Activated CD8-positive, alpha-beta T cell treated with anti-CD3 and anti-CD28 coated beads for 36 hours (primary cell): Measurements from ENCODE around the gene WSCD2. TPM values are rescaled to one million over a fixed set of nuclear protein-coding genes. Genes with fewer than 3 reads are reported as not detected.

ENCODE experiments used
- ATAC-seq: fragments of 200-7000 bp; cut with Tn5 transposase; one replicate; pipeline ENCODE4 v1.10.0; 2021; ENCODE audit warnings: mild to moderate bottlenecking, moderate library complexity
- CTCF ChIA-PET: fragments of 350-600 bp; sonication (Branson Sonifier 250); formaldehyde crosslinking; loops from one replicate; lab custom pipeline; 2021; ENCODE audit warnings: antibody characterized with exemption; lab: Charles Lee
- POLR2A ChIA-PET: fragments of 350-600 bp; sonication (Branson Sonifier 250); formaldehyde crosslinking; loops from one replicate; lab custom pipeline; 2021; ENCODE audit warnings: antibody characterized with exemption; lab: Charles Lee
- DNase-seq: peaks from one replicate; pipeline ENCODE4 v3.0.0-alpha.2; 2020
- H3K27ac Mint-ChIP-seq: one replicate; pipeline ENCODE4 v1.8.0; 2021; ENCODE audit warnings: mild to moderate bottlenecking, mixed read lengths
- H3K27me3 Mint-ChIP-seq: one replicate; pipeline ENCODE4 v1.8.0; 2021; ENCODE audit warnings: mixed read lengths
- H3K36me3 Mint-ChIP-seq: one replicate; pipeline ENCODE4 v1.8.0; 2021; ENCODE audit warnings: low read depth, mixed read lengths
- H3K4me1 Mint-ChIP-seq: one replicate; pipeline ENCODE4 v1.8.0; 2021; ENCODE audit warnings: low read depth, mixed read lengths
- H3K4me3 Mint-ChIP-seq: one replicate; pipeline ENCODE4 v1.8.0; 2021; ENCODE audit warnings: mild to moderate bottlenecking, moderate library complexity, mixed read lengths
- H3K9me3 Mint-ChIP-seq: one replicate; pipeline ENCODE4 v1.8.0; 2021; ENCODE audit warnings: mixed read lengths
- intact Hi-C: fragments of 100-400 bp; cut with micrococcal nuclease; formaldehyde crosslinking; loops from one replicate; pipeline ENCODE4 v1.10.0; 2022
- total RNA-seq, 2 experiments: library from RNA; stranded (reverse); gene quantifications; one replicate each; pipeline ENCODE4 v1.2.3, GENCODE V29; 2021
- TF ChIP-seq, protein P1 (sequence below): fragments of 200-600 bp; IDR thresholded peaks from one replicate; pipeline ENCODE4 v1.8.0; 2022; ENCODE audit warnings: antibody characterized with exemption, mild to moderate bottlenecking

WSCD2 gene
- total RNA-seq, 2 experiments from 2014 or later = not detected

DNA sequence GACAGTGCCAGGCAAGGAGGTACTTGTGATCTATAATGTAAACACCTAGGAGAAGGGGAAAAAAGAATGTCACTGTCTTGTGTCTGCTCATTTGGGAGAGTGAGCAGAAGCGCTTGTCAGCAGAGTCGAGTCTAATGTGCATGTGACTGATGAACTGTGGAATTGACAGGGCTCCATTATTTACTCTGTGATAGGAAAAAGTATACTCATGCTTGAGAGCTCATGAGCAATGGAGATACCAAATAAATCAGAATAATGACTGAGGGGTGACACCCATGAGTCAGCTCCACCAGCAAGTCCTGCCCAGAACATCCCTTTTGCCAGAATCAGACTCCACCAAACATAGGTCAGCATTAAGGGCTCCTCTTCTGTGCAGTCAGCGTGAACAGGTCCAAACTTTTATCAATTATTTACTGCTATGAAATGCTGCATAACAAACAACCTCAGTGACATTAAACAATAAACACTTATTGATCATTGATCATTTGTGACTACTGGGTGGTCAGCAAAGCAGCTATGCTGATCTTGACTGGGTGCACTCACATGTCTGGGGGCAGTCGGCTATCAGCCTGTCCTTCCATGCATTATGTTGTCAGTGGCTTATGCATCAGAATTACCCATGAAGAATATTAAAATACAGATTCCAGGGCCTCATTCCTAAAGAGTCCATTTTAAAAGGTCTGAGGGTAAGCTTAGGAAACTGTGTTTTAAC, 29.2 kb upstream of the WSCD2 start:
- intact Hi-C loops = no loop called here
- TF ChIP-seq, protein P1, sequence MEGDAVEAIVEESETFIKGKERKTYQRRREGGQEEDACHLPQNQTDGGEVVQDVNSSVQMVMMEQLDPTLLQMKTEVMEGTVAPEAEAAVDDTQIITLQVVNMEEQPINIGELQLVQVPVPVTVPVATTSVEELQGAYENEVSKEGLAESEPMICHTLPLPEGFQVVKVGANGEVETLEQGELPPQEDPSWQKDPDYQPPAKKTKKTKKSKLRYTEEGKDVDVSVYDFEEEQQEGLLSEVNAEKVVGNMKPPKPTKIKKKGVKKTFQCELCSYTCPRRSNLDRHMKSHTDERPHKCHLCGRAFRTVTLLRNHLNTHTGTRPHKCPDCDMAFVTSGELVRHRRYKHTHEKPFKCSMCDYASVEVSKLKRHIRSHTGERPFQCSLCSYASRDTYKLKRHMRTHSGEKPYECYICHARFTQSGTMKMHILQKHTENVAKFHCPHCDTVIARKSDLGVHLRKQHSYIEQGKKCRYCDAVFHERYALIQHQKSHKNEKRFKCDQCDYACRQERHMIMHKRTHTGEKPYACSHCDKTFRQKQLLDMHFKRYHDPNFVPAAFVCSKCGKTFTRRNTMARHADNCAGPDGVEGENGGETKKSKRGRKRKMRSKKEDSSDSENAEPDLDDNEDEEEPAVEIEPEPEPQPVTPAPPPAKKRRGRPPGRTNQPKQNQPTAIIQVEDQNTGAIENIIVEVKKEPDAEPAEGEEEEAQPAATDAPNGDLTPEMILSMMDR = no peak
- DNase-seq (no peak), ATAC-seq (no peak)
- CTCF ChIA-PET = no interaction called here
- Mint-ChIP-seq H3K9me3 (no peaks in the 10 kb centered on the region), H3K4me3 (no peak overlapping the region), H3K27me3 (peaks cover 18% of the 10 kb centered on the region), H3K4me1 (no peaks in the 10 kb centered on the region), H3K36me3 (no peaks in the 10 kb centered on the region), H3K27ac (no peak overlapping the region)
- POLR2A ChIA-PET = no interaction called here

DNA sequence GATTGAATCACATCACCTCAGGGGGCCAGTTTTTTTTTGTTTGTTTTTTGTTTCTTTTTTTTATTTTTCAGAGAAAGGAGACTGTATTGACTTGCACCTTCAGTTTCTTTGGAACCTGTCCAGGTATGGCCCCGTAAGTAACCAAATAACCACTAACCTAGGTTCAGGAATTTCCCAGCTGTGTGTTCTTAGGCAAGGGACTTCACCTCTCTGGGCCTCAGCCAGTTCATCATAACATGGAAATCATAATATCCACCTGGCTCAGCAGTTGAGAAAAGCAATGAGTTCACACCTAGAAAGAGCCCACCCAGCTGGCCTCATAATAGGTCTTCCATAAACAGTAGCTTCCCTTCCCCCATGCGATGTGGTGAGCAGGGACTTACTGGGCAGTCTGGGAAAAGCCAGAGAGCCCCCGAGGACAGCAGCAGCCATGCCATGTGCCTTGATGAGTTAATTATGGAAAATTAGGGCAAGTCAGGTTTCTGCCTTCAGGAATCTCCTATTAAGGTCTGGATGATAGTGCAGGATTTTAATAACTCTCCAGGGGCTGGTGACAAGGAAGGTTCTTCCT, 27.4 kb upstream of the WSCD2 start:
- H3K27me3 Mint-ChIP-seq = peaks cover 19% of the 10 kb centered on the region

DNA sequence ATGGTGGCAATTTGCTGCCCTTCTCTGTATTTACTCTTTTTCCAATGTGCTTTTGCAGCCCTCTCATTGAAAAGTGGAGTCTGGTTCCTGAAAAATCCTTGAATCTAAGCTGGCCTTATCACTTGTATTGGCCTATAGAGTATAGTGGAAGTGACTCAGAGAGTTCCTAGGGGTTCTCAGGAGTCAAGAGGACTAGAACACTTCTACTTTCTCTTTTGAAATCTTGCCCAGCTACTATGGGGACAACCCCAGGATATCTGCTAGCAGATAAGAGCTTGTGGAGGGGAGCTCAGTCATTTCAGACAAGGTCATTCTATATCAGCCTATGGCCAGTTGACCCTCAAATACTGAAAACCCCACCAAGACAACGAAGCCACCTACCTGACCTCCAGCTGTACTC, 26.7 kb upstream of the WSCD2 start:
- intact Hi-C loops = no loop called here
- no peaks in the 10 kb centered on the region for H3K36me3 Mint-ChIP-seq
- ATAC-seq (no peak), DNase-seq (no peak)
- no peak overlapping the region for H3K27ac Mint-ChIP-seq
- ChIA-PET POLR2A (interaction anchor here (1.1 kb wide), 1 partner anchor 33 kb away, joined by 3 read pairs; no protein-coding TSS in a partner anchor), CTCF (interaction anchor here (0.7 kb wide), 1 partner anchor 354 kb away, joined by 3 read pairs; no protein-coding TSS in a partner anchor)
- H3K9me3 Mint-ChIP-seq = no peaks in the 10 kb centered on the region
- H3K27me3 Mint-ChIP-seq = peaks cover 19% of the 10 kb centered on the region
- no peaks in the 10 kb centered on the region for H3K4me1 Mint-ChIP-seq
- TF ChIP-seq, protein P1 = no peak
- no peak overlapping the region for H3K4me3 Mint-ChIP-seq

More for the DNA sequence above, 27.4 kb upstream of the WSCD2 start:
- ChIA-PET POLR2A (no interaction called here), CTCF (interaction anchor here (0.7 kb wide), 1 partner anchor 355 kb away, joined by 3 read pairs; no protein-coding TSS in a partner anchor)
- TF ChIP-seq, protein P1 = no peak
- Mint-ChIP-seq H3K9me3 (no peaks in the 10 kb centered on the region), H3K4me1 (no peaks in the 10 kb centered on the region), H3K36me3 (no peaks in the 10 kb centered on the region), H3K27ac (no peak overlapping the region), H3K4me3 (no peak overlapping the region)
- DNase-seq (no peak), ATAC-seq (no peak)
- intact Hi-C loops = no loop called here

DNA sequence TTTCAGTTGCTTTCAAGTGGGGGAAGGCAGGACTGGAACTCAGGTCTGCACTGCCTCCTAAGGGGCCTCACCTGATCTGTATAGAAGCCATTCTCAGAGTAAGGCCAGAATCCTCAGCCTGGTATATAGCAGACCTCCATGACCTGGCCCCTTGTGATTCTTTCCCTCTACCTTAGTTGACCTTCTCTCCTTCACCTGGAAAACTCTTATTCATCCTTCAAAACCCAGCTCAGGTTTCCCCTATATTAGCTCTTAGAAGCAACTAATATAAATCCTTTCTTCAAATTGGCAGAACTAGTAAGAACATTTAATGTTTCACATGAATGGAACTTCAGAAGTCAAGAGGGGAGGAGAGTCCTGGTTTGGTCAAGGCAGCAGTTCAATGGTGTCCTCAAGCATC, 26.0 kb upstream of the WSCD2 start:
- TF ChIP-seq, protein P1 = no peak
- peaks cover 15% of the 10 kb centered on the region for H3K27me3 Mint-ChIP-seq
- H3K9me3 Mint-ChIP-seq = no peaks in the 10 kb centered on the region
- no peak overlapping the region for H3K27ac Mint-ChIP-seq
- H3K4me1 Mint-ChIP-seq = no peaks in the 10 kb centered on the region
- DNase-seq (no peak), ATAC-seq (no peak)
- CTCF ChIA-PET = no interaction called here
- intact Hi-C loops = no loop called here
- no peaks in the 10 kb centered on the region for H3K36me3 Mint-ChIP-seq
- POLR2A ChIA-PET = interaction anchor here (1.1 kb wide), 1 partner anchor 34 kb away, joined by 3 read pairs; no protein-coding TSS in a partner anchor
- no peak overlapping the region for H3K4me3 Mint-ChIP-seq

DNA sequence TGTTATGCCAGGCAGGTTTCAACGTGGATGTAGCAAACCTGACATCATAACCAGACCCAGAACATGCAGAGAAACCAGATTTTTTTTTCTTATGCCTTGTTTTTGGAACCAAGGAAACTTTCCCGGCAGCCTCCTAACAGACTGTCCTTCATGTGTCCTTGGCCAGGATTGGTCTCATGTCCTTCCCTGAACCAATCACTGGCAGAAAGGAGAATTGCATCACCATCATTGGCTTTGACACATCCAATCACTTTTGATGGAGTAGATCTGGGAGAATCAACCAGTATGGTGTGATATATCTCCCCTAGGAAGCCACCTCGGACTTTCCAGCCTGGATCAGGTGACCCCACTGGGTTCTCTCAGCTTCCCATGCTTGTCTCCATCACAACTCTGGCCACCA, 25.6 kb upstream of the WSCD2 start:
- H3K27me3 Mint-ChIP-seq = peaks cover 14% of the 10 kb centered on the region
- TF ChIP-seq, protein P1 = no peak
- ChIA-PET CTCF (no interaction called here), POLR2A (no interaction called here)
- no peaks in the 10 kb centered on the region for H3K4me1 Mint-ChIP-seq
- DNase-seq (no peak), ATAC-seq (no peak)
- no peaks in the 10 kb centered on the region for H3K36me3 Mint-ChIP-seq
- H3K4me3 Mint-ChIP-seq = no peak overlapping the region
- intact Hi-C loops = no loop called here
- no peak overlapping the region for H3K27ac Mint-ChIP-seq
- no peaks in the 10 kb centered on the region for H3K9me3 Mint-ChIP-seq
